ENCODE results near the gene DTNBP1. TPM values are rescaled to one million over a fixed set of nuclear protein-coding genes. Genes with fewer than 3 reads are reported as not detected.

DTNBP1 gene
- polyA plus RNA-seq, 4 donors = 21.3 to 26.2 (median 23.6) TPM

GRCh38 chr6:15595461-15596173 is 67.2 kb downstream of the DTNBP1 start:
- no peak for DNase-seq (ENCODE audit: low read depth in 4 of 4, low spot score in 3 of 4)

- DNase-seq (ENCODE audit: low read depth in 4 of 4, low spot score in 3 of 4) = no peak
Measured at GRCh38 chr6:15594512-15595259, 68.1 kb downstream of the DTNBP1 start.

DNA sequence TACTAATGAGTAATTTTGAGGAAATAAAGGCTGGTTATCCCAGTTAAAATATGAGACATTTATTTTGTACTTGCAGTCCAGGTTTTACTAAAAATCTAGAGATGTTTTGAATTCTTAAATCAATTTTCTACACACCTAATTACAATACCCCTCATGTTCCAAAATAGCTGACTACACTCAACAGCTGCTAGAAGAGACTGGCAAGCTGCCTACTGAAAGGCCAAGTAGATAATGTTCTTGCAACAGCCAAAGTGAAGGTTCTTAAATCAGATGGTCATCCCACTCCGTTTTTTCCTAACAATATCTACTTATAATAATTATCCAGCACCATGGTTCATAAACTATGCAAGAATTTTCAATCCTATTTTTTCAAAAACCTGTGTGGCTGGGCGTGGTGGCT is 69.0 kb downstream of the DTNBP1 start:
- no peak for DNase-seq (ENCODE audit: low read depth in 4 of 4, low spot score in 3 of 4)

DNA sequence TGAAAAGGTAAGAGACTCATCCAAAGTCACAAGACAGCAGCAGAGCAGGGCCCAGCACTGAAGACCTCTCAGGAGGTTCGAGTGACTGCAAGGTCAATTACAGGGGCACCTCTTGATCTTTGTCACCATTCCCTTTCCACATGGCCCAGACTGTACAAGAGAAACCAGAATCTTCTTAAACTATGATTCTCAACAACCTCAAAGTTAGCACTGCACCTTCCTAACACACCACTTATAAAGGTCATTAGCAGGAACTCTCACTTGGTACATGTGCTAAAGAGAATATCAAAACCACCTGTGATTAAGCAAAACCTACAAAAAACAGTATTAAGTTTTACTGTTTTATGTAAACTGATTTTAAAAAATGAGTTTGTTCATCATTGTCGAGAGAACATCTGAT is 70.2 kb downstream of the DTNBP1 start:
- no peak for DNase-seq (ENCODE audit: low read depth in 4 of 4, low spot score in 3 of 4)

GRCh38 chr6:15588971-15589634 is 73.7 kb downstream of the DTNBP1 start:
- DNase-seq (ENCODE audit: low read depth in 4 of 4, low spot score in 3 of 4) = no peak

GRCh38 chr6:15586503-15586902 is 76.3 kb downstream of the DTNBP1 start:
- DNase-seq (ENCODE audit: low read depth in 4 of 4, low spot score in 3 of 4) = no peak

DNA sequence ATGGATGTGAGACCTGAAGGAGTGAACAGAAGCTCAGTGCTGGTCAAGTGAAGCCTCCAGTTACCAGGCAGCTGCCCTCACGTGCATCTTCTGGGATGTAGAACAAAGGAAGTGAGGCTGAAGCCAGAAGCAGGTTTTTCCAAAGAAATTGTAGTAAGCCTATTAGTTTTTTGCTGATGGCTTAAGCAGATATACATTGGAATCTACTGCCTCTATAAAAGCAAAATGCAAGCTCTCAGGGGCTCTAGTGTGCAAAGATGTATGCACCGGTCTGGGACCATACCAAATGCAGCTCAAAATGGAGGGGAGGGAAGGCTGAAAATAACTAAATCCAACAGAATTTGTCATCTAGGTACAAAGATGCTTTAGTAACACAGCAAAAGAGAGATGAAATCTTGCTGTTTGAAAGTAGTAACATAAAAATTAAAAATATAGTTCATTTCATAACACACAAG is 77.0 kb downstream of the DTNBP1 start:
- DNase-seq (ENCODE audit: low read depth in 4 of 4, low spot score in 3 of 4) = no peak

GRCh38 chr6:15582499-15582898 is 80.3 kb downstream of the DTNBP1 start:
- no peak for DNase-seq (ENCODE audit: low read depth in 4 of 4, low spot score in 3 of 4)

GRCh38 chr6:15581751-15582150 is 81.1 kb downstream of the DTNBP1 start:
- DNase-seq (ENCODE audit: low read depth in 4 of 4, low spot score in 3 of 4) = no peak

DNA sequence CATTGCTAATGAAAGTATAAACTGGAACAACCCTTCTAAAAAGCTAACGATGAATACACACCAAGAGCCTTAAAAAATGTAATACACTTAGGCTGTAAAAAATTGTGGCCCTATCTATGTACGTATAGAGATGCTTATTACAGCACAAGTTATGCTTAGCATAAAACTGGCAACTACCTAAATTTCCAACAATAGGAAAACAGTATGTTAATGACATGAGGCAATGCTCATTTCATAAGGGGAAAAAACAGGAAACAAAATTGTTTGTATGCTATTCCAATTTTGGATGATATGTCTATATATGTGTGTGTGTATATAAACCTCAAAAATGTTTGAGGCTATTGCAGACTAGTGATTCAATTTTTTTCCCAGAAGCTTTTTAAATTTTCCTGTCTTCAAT is 82.5 kb downstream of the DTNBP1 start:
- DNase-seq (ENCODE audit: low read depth in 4 of 4, low spot score in 3 of 4) = no peak

GRCh38 chr6:15578716-15579391 is 84.0 kb downstream of the DTNBP1 start:
- no peak for DNase-seq (ENCODE audit: low read depth in 4 of 4, low spot score in 3 of 4)

- DNase-seq (ENCODE audit: low read depth in 4 of 4, low spot score in 3 of 4) = no peak
Measured at GRCh38 chr6:15577550-15578171, 85.2 kb downstream of the DTNBP1 start.

GRCh38 chr6:15577106-15577505 is 85.7 kb downstream of the DTNBP1 start:
- DNase-seq (ENCODE audit: low read depth in 4 of 4, low spot score in 3 of 4) = no peak

DNA sequence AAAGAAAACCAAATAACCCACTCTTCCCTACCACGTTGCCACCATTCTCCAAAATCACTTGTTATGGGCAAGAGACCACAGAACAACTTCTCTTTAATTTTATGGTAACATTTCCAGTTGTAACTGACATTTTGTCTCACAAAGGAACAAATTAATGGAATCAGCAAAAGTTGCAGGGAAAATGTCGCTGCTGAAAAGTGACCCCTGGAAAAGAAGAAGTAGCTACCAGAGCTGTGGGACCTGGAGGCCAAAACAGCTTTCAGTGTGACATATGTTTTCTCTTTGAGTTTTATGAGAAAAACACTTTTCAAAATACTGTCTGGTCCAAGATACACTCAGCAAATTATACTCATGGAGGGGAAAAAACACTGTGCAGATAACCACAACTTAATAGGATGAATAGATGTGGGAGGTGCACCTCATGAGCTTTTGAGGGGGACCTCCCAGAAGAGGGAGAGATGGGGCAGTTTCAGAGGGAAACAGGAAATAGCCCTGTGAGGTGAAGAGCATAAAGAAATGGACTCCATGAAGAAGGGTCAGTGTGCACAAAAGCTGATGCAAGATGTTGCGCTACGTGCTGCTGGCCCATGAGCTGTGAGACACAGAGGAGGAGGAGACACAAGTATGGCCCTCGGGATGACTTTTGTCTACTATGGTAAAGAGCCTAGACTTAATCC is 87.3 kb downstream of the DTNBP1 start:
- no peak for DNase-seq (ENCODE audit: low read depth in 4 of 4, low spot score in 3 of 4)

- DNase-seq (ENCODE audit: low read depth in 4 of 4, low spot score in 3 of 4) = peak in 2 of 4 donors; percentile 58 to 70
Measured at GRCh38 chr6:15574486-15574885, 88.3 kb downstream of the DTNBP1 start.

DNA sequence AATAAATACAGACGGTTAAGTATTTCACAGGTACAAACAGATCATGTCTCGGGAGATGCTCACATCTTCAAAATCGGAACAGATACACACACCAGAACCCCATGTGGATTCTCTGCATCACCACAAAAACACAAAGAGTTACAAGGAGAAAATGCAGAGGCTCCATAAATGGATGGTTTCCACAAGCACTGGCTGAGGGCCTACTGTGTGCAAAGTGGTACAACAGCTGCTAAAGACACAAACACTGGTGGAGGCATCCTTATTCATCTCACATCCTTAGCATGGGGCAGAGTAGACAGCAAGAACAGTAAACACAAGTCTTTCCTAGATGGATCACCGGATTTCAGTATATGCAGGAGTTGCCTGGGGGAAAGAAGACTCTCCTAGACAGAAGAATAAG is 88.8 kb downstream of the DTNBP1 start:
- DNase-seq (ENCODE audit: low read depth in 4 of 4, low spot score in 3 of 4) = no peak

DNA sequence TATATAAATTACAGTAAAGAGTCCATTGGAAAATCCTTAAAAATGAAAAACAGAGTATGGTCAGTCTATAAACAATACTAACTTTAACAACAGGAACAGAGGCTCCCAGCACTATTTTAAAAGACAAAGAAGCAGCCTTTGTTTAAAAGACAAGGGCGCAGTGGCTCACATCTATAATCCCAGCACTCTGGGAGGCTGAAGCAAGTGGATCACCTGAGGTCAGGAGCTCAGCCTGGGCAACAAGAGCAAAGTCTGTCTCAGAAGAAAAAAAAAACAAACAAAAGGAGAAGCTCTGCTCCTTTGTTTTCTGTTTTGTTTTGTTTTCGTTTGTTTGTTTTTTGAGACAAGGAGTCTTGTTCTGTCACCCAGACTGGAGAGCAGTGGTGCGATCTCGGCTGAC is 89.4 kb downstream of the DTNBP1 start:
- DNase-seq (ENCODE audit: low read depth in 4 of 4, low spot score in 3 of 4) = no peak

- DNase-seq (ENCODE audit: low read depth in 4 of 4, low spot score in 3 of 4) = no peak
Measured at GRCh38 chr6:15572296-15573016, 90.4 kb downstream of the DTNBP1 start.

GRCh38 chr6:15570171-15570570 is 92.7 kb downstream of the DTNBP1 start:
- DNase-seq (ENCODE audit: low read depth in 4 of 4, low spot score in 3 of 4) = no peak

Data from right renal pelvis (tissue), 4 donors.